ENCODE data around the gene ACSL3. TPM values are rescaled to one million over a fixed set of nuclear protein-coding genes. Genes with fewer than 3 reads are reported as not detected.

Gene ACSL3
- total and polyA plus RNA-seq, 2 donors (not counting 3 experiments of a cell fraction or from before 2014, with no cell fraction given) = 58.7 to 139 TPM

DNA sequence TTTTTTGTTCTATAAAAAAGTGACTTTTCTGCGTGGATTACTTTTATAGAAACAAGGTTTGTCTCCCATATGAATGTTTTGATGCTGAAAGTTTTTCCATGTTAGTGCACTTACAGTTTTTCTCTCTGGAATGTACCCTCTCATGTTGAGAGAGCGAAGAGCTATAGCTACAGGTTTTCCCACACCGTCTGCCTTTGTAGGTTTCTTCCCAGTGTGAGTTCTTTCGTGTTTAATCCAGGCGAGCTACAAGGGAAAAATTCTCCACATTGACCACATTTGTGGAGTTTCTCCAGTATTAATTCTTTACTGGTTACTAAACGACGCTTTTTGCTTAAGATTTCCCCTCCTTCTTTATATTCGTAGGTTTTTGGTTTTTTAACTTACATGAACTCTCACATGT lies 85.1 kb downstream of the ACSL3 start:
- CTCF ChIA-PET = interaction anchor here (1.2 kb wide), 1 partner anchor 13 kb away, joined by 3 read pairs; no protein-coding TSS in a partner anchor
- no peak overlapping the region for H3K27ac ChIP-seq (ENCODE audit: insufficient read depth, low read depth, low read length)
- H4K20me1 ChIP-seq (replicated peaks; ENCODE audit: control insufficient read depth, extremely low read depth, insufficient read depth, low read length) = no peaks in the 10 kb centered on the region
- H3K36me3 ChIP-seq (ENCODE audit: control insufficient read depth in 2 of 2, extremely low read depth in 1 of 2, insufficient read depth in 2 of 2, low read length in 2 of 2) = no peaks in the 10 kb centered on the region
- no peak overlapping the region for H2AFZ ChIP-seq (ENCODE audit: low read depth, low read length)
- H3K9ac ChIP-seq (replicated peaks; ENCODE audit: extremely low read depth, insufficient read depth, low read length) = no peak overlapping the region
- TF ChIP-seq JUN (IDR thresholded peaks at IDR 0.05; ENCODE audit: borderline replicate concordance, insufficient read depth, insufficient read length, low read depth) (no peak), FOS (IDR thresholded peaks at IDR 0.05; ENCODE audit: borderline replicate concordance, insufficient read depth, low read length) (no peak), POLR2AphosphoS5 (IDR thresholded peaks at IDR 0.05; ENCODE audit: insufficient read depth, low read depth, low read length) (no peak), MAX (IDR thresholded peaks at IDR 0.05; ENCODE audit: insufficient read depth, insufficient read length) (no peak), GATA2 (IDR thresholded peaks at IDR 0.05; ENCODE audit: insufficient read depth, insufficient read length, low read depth, low read length) (no peak), POLR2A (IDR thresholded peaks at IDR 0.05; ENCODE audit: low read depth, low read length) (no peak), CTCF (IDR thresholded peaks at IDR 0.05; ENCODE audit: extremely low read depth in 1 of 2, insufficient read depth in 1 of 2, low read depth in 1 of 2, low read length in 2 of 2) (no peak), MYC (IDR thresholded peaks at IDR 0.05; ENCODE audit: low read depth, low read length) (no peak), EZH2 (IDR thresholded peaks at IDR 0.05; ENCODE audit: borderline replicate concordance, low read depth, low read length, severe bottlenecking) (no peak)
- intact Hi-C loops (cut with micrococcal nuclease) = no loop called here
- BruUV-seq (replicated peaks) = no TSS peak
- no peaks in the 10 kb centered on the region for H3K9me3 ChIP-seq (replicated peaks; ENCODE audit: control insufficient read depth, insufficient read depth, low read length)
- POLR2A ChIA-PET = no interaction called here
- no peak overlapping the region for H3K4me2 ChIP-seq (ENCODE audit: insufficient read depth, low read length)
- DNase-seq (ENCODE audit: low read depth, low spot score) (no peak), FAIRE-seq (no peak)
- dilution Hi-C loops (cut with MboI; ENCODE audit: extremely low pct_ligation_motif_present, low sequenced_read_pairs) = no loop called here
- no peaks in the 10 kb centered on the region for H3K27me3 ChIP-seq (ENCODE audit: control insufficient read depth in 2 of 2, insufficient read depth in 2 of 2, low read length in 2 of 2)
- H3K4me1 ChIP-seq (ENCODE audit: control insufficient read depth, extremely low read depth, insufficient read depth, low read length) = peaks cover 7% of the 10 kb centered on the region
- H3K79me2 ChIP-seq (ENCODE audit: control insufficient read depth, insufficient read depth, low read length) = no peaks in the 10 kb centered on the region
- no peaks in the 10 kb centered on the region for H3K9me1 ChIP-seq (replicated peaks; ENCODE audit: control insufficient read depth, extremely low read depth, insufficient read depth, low read length)
- H3K4me3 ChIP-seq (replicated peaks in 1 of 3; ENCODE audit: insufficient read depth in 1 of 3, low read depth in 1 of 3, low read length in 3 of 3) = no peak overlapping the region

Data from endothelial cell of umbilical vein (primary cell).